Mesothelial cell of epicardium (in vitro differentiated cells): ENCODE results near the gene MYLK. TPM values are rescaled to one million over a fixed set of nuclear protein-coding genes. Genes with fewer than 3 reads are reported as not detected.

Source experiments
- DNase-seq, 2 experiments: peaks; one replicate each; pipeline ENCODE4 v3.0.0; 2021; ENCODE audit warnings: low spot score in 2 of 2; ENCODE audit not compliant: unreplicated experiment in 2 of 2
- H3K27ac Mint-ChIP-seq: 2 replicates; pipeline ENCODE4 v1.8.0; 2021; ENCODE audit warnings: mixed read lengths
- H3K27me3 Mint-ChIP-seq: 2 replicates; pipeline ENCODE4 v1.8.0; 2021; ENCODE audit warnings: low read depth, mixed read lengths
- H3K36me3 Mint-ChIP-seq: 2 replicates; pipeline ENCODE4 v1.8.0; 2021; ENCODE audit warnings: mixed read lengths
- H3K4me1 Mint-ChIP-seq: 2 replicates; pipeline ENCODE4 v1.8.0; 2021; ENCODE audit warnings: mixed read lengths
- H3K4me3 Mint-ChIP-seq: 2 replicates; pipeline ENCODE4 v1.8.0; 2021; ENCODE audit warnings: mild to moderate bottlenecking, moderate library complexity, mixed read lengths
- H3K9me3 Mint-ChIP-seq: 2 replicates; pipeline ENCODE4 v1.8.0; 2021; ENCODE audit warnings: mixed read lengths
- total RNA-seq: library from RNA; stranded (reverse); gene quantifications from 3 replicates; pipeline ENCODE4 v1.2.1, GENCODE V29; 2021
- TF ChIP-seq, protein P1 (sequence below): fragments of 200-600 bp; sonication (generic); IDR thresholded peaks from one replicate; pipeline ENCODE4 v1.5.0; 2021; ENCODE audit warnings: antibody characterized with exemption; ENCODE audit not compliant: unreplicated experiment

Gene MYLK
- total RNA-seq, 1 donor from 2014 or later: 14.3 TPM

DNA sequence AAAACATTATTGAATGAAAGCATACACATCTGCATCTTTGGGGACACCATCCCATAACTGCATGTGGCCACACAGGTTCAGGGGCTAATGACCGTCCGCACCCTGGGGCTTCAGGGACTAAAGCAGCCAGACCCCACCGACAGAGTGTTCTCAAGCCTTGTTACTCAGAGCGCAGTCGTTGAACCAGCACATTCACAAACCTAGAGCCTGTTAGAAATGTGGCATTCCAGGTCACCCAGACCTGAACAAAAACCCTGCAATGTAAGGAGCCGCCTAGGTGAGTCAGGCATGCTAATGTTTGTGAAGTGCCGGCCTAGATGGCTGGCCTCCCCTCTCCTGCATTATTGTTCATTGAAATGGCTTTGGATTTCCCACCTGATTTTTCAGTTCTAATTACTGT lies 247.0 kb downstream of the MYLK start:
- Mint-ChIP-seq H3K36me3 (peaks cover 4% of the 10 kb centered on the region), H3K4me1 (peaks cover 18% of the 10 kb centered on the region), H3K27ac (no peak overlapping the region), H3K9me3 (no peaks in the 10 kb centered on the region), H3K27me3 (no peaks in the 10 kb centered on the region), H3K4me3 (no peak overlapping the region)
- TF ChIP-seq, protein P1, sequence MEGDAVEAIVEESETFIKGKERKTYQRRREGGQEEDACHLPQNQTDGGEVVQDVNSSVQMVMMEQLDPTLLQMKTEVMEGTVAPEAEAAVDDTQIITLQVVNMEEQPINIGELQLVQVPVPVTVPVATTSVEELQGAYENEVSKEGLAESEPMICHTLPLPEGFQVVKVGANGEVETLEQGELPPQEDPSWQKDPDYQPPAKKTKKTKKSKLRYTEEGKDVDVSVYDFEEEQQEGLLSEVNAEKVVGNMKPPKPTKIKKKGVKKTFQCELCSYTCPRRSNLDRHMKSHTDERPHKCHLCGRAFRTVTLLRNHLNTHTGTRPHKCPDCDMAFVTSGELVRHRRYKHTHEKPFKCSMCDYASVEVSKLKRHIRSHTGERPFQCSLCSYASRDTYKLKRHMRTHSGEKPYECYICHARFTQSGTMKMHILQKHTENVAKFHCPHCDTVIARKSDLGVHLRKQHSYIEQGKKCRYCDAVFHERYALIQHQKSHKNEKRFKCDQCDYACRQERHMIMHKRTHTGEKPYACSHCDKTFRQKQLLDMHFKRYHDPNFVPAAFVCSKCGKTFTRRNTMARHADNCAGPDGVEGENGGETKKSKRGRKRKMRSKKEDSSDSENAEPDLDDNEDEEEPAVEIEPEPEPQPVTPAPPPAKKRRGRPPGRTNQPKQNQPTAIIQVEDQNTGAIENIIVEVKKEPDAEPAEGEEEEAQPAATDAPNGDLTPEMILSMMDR: no peak
- DNase-seq: no peak

DNA sequence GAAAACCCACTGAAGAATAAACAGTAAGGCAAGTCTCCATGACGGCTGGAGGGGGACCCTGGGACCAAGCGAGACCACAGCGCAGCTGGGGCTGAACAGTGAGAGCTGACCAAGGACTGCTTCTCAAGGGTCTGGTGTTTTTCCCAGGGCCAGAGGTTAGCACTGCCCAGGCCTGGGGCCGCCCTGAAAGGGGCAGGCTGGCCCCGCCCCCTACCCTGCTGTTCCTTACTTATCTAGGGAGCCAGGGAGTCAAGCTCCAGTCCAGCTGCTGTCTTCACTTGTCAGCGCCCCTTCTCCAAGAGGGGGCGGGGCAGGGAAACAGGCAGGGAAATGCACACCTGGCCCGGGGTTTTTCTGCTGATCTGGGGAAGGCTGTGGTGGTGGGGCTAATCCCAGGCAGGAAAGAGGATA lies 247.7 kb downstream of the MYLK start:
- Mint-ChIP-seq H3K36me3 (peaks cover 5% of the 10 kb centered on the region), H3K4me3 (no peak overlapping the region), H3K9me3 (no peaks in the 10 kb centered on the region), H3K27me3 (no peaks in the 10 kb centered on the region), H3K4me1 (peaks cover 20% of the 10 kb centered on the region), H3K27ac (no peak overlapping the region)
- TF ChIP-seq, protein P1: no peak
- DNase-seq: no peak

DNA sequence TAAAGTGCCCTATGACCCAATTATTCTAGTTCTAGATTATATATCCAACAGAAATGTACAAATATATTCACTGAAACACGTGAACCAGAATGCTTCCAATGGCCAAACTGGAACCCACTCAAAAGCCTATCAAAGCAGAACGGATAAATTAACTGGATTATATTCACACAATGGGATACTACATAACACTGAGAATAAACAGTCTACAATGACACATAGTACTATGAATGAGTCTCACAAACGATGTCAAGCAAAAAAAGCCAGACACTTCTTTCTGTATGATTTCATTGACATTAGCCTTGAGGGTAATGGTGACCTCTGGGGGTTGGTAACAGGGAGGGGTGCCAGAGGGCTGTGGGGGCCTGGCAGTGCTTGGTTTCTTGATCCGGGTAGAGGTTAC lies 248.4 kb downstream of the MYLK start:
- no peak overlapping the region for H3K4me3 Mint-ChIP-seq
- H3K4me1 Mint-ChIP-seq: peaks cover 14% of the 10 kb centered on the region
- H3K36me3 Mint-ChIP-seq: peaks cover 8% of the 10 kb centered on the region
- DNase-seq: no peak
- H3K9me3 Mint-ChIP-seq: no peaks in the 10 kb centered on the region
- H3K27me3 Mint-ChIP-seq: no peaks in the 10 kb centered on the region
- H3K27ac Mint-ChIP-seq: no peak overlapping the region
- TF ChIP-seq, protein P1: no peak

DNA sequence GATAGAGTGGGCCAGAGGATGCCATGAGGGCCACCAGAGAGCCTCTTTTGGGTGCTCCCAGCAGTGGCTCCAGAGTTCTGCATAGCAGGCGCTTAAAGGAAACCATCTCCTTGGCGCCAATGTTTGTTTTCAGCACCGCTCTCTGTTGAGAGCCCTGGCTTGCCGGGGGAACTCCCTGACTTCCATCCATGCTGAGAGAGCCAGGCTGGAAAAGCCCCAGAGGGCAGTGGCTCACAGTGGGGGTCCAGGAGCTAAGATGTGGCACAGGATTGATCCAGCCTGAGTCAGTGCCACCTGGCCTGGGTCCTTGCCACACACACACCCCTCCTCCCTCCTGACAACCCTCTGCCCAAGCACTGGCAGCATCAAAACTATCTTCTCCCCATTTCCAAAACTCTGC lies 248.9 kb downstream of the MYLK start:
- Mint-ChIP-seq H3K4me3 (no peak overlapping the region), H3K36me3 (peaks cover 8% of the 10 kb centered on the region), H3K27me3 (no peaks in the 10 kb centered on the region), H3K27ac (no peak overlapping the region), H3K9me3 (no peaks in the 10 kb centered on the region), H3K4me1 (peaks cover 11% of the 10 kb centered on the region)
- TF ChIP-seq, protein P1: no peak
- no peak for DNase-seq

DNA sequence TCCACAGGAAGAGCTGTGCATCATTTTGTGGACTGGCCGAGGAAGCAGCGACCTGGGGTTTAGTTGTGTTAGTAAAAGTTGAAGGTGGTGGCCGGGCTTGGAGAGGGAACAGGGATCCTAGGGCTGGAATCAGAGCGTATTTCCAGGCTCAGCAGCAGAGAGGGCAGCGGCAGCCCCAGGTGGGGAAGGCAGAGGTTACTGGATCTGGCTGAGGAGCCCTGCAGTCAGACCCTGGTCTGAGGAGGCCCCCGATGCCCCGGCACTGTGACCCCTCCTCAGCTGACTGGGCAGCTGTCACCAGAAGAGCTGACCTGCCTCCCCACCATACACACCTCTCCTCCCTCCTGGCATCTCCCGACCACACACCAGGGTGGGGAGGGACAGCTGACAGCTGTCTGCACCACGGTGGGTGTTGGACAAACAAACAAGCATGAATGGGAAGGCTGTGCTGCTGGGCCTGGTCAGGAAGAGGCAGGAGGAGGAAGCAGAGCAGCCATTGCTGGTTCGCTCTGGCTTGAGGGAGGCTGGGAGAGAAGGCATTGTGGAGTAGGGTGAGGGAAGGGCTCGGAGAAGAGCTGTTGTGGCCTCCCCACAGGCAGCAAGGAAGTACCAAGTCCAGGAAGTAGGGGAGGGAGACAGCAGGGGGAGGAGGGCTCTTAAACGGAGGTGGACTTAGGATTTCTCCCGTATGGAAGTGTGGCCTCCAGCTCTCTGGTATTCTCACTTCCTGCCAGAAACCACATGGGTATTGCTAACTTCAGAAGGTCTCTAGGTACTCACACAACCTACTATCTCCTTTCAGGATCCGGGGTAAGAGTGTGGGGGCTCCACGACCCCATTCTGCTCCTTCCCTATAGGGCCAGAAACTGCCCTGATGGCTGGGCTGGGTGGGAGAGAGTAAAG lies 249.7 kb downstream of the MYLK start:
- Mint-ChIP-seq H3K4me1 (peaks cover 11% of the 10 kb centered on the region), H3K27ac (no peak overlapping the region), H3K4me3 (no peak overlapping the region), H3K9me3 (no peaks in the 10 kb centered on the region), H3K27me3 (no peaks in the 10 kb centered on the region), H3K36me3 (peaks cover 9% of the 10 kb centered on the region)
- DNase-seq: no peak
- TF ChIP-seq, protein P1: no peak
